ENCODE data around the gene SPOCK1. TPM values are rescaled to one million over a fixed set of nuclear protein-coding genes. Genes with fewer than 3 reads are reported as not detected.

SPOCK1 gene
- total and polyA plus RNA-seq, 3 donors from 2014 or later = 63.8 to 111 (median 101) TPM

GRCh38 chr5:137335493-137335892, 163.6 kb downstream of the SPOCK1 start:
- no peak for DNase-seq
- H3K27me3 ChIP-seq = no peaks in the 10 kb centered on the region
- 74 to 75% methylated on average over 5 of the region's 5 CpGs for WGBS, 2 donors
- peaks cover 27% of the 10 kb centered on the region for H3K4me1 ChIP-seq
- intact Hi-C loops (cut with DNase I; ENCODE audit: low total_unique reads) = no loop called here
- no peaks in the 10 kb centered on the region for H3K9me3 ChIP-seq
- H3K27ac ChIP-seq = no peak overlapping the region
- TF ChIP-seq POLR2A (IDR thresholded peaks at IDR 0.05) = no peak
- TF ChIP-seq CTCF (IDR thresholded peaks at IDR 0.05) = no peak
- H3K4me3 ChIP-seq = no peak overlapping the region
- no peaks in the 10 kb centered on the region for H3K36me3 ChIP-seq (ENCODE audit: low read depth, missing control alignments)

GRCh38 chr5:137333928-137334327, 165.2 kb downstream of the SPOCK1 start:
- Histone ChIP-seq H3K27me3 (no peaks in the 10 kb centered on the region), H3K9me3 (no peaks in the 10 kb centered on the region), H3K36me3 (ENCODE audit: low read depth, missing control alignments) (no peaks in the 10 kb centered on the region), H3K4me1 (peaks cover 27% of the 10 kb centered on the region), H3K4me3 (no peak overlapping the region), H3K27ac (peak overlapping the region; percentile 28 to 33)
- TF ChIP-seq CTCF (IDR thresholded peaks at IDR 0.05) = no peak
- TF ChIP-seq POLR2A (IDR thresholded peaks at IDR 0.05) = no peak
- 47 to 49% methylated on average over 3 of the region's 3 CpGs for WGBS, 2 donors
- DNase-seq = no peak
- intact Hi-C loops (cut with DNase I; ENCODE audit: low total_unique reads) = no loop called here

GRCh38 chr5:137333475-137333874, 165.7 kb downstream of the SPOCK1 start:
- Histone ChIP-seq H3K36me3 (ENCODE audit: low read depth, missing control alignments) (no peaks in the 10 kb centered on the region), H3K27ac (no peak overlapping the region), H3K9me3 (no peaks in the 10 kb centered on the region), H3K4me1 (peaks cover 27% of the 10 kb centered on the region), H3K27me3 (no peaks in the 10 kb centered on the region), H3K4me3 (no peak overlapping the region)
- WGBS, 2 donors = 61 to 70% methylated on average over 4 of the region's 4 CpGs
- intact Hi-C loops (cut with DNase I; ENCODE audit: low total_unique reads) = no loop called here
- DNase-seq = peak; percentile 59
- no peak for TF ChIP-seq CTCF (IDR thresholded peaks at IDR 0.05)
- TF ChIP-seq POLR2A (IDR thresholded peaks at IDR 0.05) = no peak

- H3K27ac ChIP-seq = peak overlapping the region in 1 of 2 donors; percentile 37
- TF ChIP-seq CTCF (IDR thresholded peaks at IDR 0.05) (no peak), POLR2A (IDR thresholded peaks at IDR 0.05) (no peak)
- no peaks in the 10 kb centered on the region for H3K9me3 ChIP-seq
- intact Hi-C loops (cut with DNase I; ENCODE audit: low total_unique reads) = no loop called here
- no peak overlapping the region for H3K4me3 ChIP-seq
- H3K36me3 ChIP-seq (ENCODE audit: low read depth, missing control alignments) = no peaks in the 10 kb centered on the region
- peaks cover 27% of the 10 kb centered on the region for H3K4me1 ChIP-seq
- no peaks in the 10 kb centered on the region for H3K27me3 ChIP-seq
- 79 to 86% methylated on average over 6 of the region's 6 CpGs for WGBS, 2 donors
- DNase-seq = no peak
Observed at GRCh38 chr5:137332296-137332695, 166.8 kb downstream of the SPOCK1 start.

- WGBS, 2 donors = 96 to 97% methylated on average over 8 of the region's 8 CpGs
- no peaks in the 10 kb centered on the region for H3K27me3 ChIP-seq
- no peak overlapping the region for H3K4me3 ChIP-seq
- H3K4me1 ChIP-seq = peaks cover 11% of the 10 kb centered on the region
- no peaks in the 10 kb centered on the region for H3K36me3 ChIP-seq (ENCODE audit: low read depth, missing control alignments)
- no peaks in the 10 kb centered on the region for H3K9me3 ChIP-seq
- DNase-seq = no peak
- no peak overlapping the region for H3K27ac ChIP-seq
- TF ChIP-seq CTCF (IDR thresholded peaks at IDR 0.05) (no peak), POLR2A (IDR thresholded peaks at IDR 0.05) (no peak)
- intact Hi-C loops (cut with DNase I; ENCODE audit: low total_unique reads) = no loop called here
Observed at GRCh38 chr5:137329586-137330296, 169.4 kb downstream of the SPOCK1 start.
